ENCODE measurements around the gene TBC1D8.

DNA sequence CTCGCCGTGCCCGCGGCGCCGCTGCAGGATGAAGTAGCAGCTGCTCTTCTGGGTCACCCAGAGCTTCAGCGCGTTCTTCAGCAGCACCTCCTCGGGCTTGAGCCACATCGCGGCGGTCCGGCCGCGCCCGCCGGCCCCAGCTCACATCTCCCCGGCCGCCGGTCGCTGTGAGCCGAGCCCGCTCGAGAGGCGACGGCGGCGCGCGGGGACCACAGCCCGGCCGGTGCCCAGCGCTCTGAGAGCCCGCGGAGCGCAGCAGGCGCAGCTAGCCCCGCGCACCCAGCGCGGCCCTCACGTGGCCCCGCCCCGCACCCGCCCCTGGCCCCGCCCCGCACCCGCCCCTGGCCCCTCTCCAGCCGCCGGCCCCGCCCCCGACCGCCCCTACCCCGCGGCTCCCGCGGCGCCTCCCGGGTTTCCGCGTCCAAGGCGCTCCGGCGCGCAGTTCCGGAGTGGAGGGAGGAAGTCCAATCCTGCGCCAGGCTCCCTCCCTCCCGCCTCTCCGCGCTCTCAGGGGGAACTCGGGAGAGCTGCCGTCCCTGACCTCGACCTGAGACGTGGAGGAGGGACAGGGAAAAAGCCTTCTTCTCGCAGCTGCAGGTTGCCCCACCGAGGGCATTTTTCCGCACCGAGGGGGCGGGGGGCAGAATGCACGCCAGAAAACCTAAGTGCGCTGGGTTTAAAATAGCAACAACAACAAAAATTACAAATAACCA, at the start of gene TBC1D8:
- TF ChIP-seq, protein P1, sequence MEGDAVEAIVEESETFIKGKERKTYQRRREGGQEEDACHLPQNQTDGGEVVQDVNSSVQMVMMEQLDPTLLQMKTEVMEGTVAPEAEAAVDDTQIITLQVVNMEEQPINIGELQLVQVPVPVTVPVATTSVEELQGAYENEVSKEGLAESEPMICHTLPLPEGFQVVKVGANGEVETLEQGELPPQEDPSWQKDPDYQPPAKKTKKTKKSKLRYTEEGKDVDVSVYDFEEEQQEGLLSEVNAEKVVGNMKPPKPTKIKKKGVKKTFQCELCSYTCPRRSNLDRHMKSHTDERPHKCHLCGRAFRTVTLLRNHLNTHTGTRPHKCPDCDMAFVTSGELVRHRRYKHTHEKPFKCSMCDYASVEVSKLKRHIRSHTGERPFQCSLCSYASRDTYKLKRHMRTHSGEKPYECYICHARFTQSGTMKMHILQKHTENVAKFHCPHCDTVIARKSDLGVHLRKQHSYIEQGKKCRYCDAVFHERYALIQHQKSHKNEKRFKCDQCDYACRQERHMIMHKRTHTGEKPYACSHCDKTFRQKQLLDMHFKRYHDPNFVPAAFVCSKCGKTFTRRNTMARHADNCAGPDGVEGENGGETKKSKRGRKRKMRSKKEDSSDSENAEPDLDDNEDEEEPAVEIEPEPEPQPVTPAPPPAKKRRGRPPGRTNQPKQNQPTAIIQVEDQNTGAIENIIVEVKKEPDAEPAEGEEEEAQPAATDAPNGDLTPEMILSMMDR (IDR thresholded peaks at IDR 0.05; ENCODE audit: insufficient read depth, low read length): no peak
- TF ChIP-seq POLR2AphosphoS5 (IDR thresholded peaks at IDR 0.05; ENCODE audit: low read depth) (no peak), GABPA (IDR thresholded peaks at IDR 0.05; ENCODE audit: low read depth) (peak; percentile 56), SPI1 (IDR thresholded peaks at IDR 0.05; ENCODE audit: borderline replicate concordance, low read depth) (peak; percentile 58; the same call in 1 of the 2 replicates)
- TF ChIP-seq, protein P2, sequence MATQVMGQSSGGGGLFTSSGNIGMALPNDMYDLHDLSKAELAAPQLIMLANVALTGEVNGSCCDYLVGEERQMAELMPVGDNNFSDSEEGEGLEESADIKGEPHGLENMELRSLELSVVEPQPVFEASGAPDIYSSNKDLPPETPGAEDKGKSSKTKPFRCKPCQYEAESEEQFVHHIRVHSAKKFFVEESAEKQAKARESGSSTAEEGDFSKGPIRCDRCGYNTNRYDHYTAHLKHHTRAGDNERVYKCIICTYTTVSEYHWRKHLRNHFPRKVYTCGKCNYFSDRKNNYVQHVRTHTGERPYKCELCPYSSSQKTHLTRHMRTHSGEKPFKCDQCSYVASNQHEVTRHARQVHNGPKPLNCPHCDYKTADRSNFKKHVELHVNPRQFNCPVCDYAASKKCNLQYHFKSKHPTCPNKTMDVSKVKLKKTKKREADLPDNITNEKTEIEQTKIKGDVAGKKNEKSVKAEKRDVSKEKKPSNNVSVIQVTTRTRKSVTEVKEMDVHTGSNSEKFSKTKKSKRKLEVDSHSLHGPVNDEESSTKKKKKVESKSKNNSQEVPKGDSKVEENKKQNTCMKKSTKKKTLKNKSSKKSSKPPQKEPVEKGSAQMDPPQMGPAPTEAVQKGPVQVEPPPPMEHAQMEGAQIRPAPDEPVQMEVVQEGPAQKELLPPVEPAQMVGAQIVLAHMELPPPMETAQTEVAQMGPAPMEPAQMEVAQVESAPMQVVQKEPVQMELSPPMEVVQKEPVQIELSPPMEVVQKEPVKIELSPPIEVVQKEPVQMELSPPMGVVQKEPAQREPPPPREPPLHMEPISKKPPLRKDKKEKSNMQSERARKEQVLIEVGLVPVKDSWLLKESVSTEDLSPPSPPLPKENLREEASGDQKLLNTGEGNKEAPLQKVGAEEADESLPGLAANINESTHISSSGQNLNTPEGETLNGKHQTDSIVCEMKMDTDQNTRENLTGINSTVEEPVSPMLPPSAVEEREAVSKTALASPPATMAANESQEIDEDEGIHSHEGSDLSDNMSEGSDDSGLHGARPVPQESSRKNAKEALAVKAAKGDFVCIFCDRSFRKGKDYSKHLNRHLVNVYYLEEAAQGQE (IDR thresholded peaks at IDR 0.05; ENCODE audit: insufficient replicate concordance, low read depth): no peak

Data from HL-60 (cell line).